RWPE2 (cell line): Measurements from ENCODE around the gene ATP6V1B1.

Experiments
- ATAC-seq: fragments of 200-7000 bp; cut with Tn5 transposase; 3 replicates; pipeline ENCODE4 v1.9.1; 2021; ENCODE audit warnings: low read depth
- DNase-seq: peaks from one replicate; pipeline ENCODE4 v3.0.0-alpha.2; 2020; ENCODE audit warnings: low spot score
- H3K27ac ChIP-seq: fragments of 450-650 bp; 2 replicates; pipeline ENCODE4 v1.5.1; 2017; ENCODE audit warnings: mild to moderate bottlenecking; ENCODE audit not compliant: poor library complexity, severe bottlenecking
- H3K27me3 ChIP-seq: fragments of 250-450 bp; sonication (Bioruptor Pico); 2 replicates; pipeline ENCODE4 v1.5.1; 2021; ENCODE audit warnings: mild to moderate bottlenecking, moderate library complexity; ENCODE audit not compliant: insufficient read depth, poor library complexity, severe bottlenecking
- H3K36me3 ChIP-seq: fragments of 250-450 bp; sonication (Bioruptor Pico); 2 replicates; pipeline ENCODE4 v1.5.1; 2020; ENCODE audit warnings: low read depth, mild to moderate bottlenecking, moderate library complexity
- H3K4me1 ChIP-seq: fragments of 250-450 bp; sonication (Bioruptor Pico); 2 replicates; pipeline ENCODE4 v1.5.1; 2021; ENCODE audit warnings: mild to moderate bottlenecking, moderate library complexity; ENCODE audit not compliant: insufficient read depth, poor library complexity, severe bottlenecking
- H3K4me3 ChIP-seq: fragments of 250-450 bp; sonication (Bioruptor Pico); 2 replicates; pipeline ENCODE4 v1.5.1; 2021; ENCODE audit warnings: mild to moderate bottlenecking, moderate library complexity; ENCODE audit not compliant: severe bottlenecking
- H3K9me3 ChIP-seq: fragments of 250-450 bp; sonication (Bioruptor Pico); 2 replicates; pipeline ENCODE4 v1.5.1; 2021; ENCODE audit warnings: mild to moderate bottlenecking, moderate library complexity; ENCODE audit not compliant: severe bottlenecking
- TF ChIP-seq, protein P1 (sequence below): fragments of 450-650 bp; IDR thresholded peaks from one replicate; pipeline ENCODE4 v1.5.1; 2017; ENCODE audit warnings: mild to moderate bottlenecking, moderate library complexity; ENCODE audit not compliant: poor library complexity, severe bottlenecking

The ATP6V1B1 gene

DNA sequence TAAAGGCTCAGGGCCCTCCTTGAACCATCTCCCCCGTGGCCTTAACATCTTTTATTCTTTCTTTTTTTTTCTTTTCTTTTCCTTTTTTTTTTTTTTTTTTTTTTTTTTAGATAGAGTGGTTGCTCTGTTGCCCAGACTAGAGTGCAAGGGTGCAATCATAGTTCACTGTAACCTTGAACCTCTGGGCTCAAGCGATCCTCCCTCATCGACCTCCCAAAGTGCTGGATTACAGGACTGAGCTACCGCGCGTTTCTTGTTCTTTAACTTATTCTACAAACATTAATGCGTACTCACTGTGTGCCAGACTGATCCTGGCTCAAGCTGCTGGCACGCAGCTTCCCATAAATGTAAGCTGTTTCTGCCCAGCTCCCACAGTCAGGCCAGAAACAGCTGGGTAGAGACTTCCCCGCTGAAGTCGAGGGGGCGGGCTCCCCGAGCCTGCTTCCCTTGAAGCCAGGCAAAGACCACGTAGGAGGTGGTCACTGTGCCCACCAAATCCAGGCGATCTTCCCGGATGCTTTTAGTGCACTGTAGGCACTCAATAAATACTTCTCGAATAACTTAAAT, 29.2 kb upstream of the ATP6V1B1 start:
- Histone ChIP-seq H3K9me3 (no peaks in the 10 kb centered on the region), H3K27ac (no peak overlapping the region), H3K4me3 (no peak overlapping the region), H3K27me3 (peaks cover 61% of the 10 kb centered on the region), H3K4me1 (no peaks in the 10 kb centered on the region), H3K36me3 (no peaks in the 10 kb centered on the region)
- TF ChIP-seq, protein P1, sequence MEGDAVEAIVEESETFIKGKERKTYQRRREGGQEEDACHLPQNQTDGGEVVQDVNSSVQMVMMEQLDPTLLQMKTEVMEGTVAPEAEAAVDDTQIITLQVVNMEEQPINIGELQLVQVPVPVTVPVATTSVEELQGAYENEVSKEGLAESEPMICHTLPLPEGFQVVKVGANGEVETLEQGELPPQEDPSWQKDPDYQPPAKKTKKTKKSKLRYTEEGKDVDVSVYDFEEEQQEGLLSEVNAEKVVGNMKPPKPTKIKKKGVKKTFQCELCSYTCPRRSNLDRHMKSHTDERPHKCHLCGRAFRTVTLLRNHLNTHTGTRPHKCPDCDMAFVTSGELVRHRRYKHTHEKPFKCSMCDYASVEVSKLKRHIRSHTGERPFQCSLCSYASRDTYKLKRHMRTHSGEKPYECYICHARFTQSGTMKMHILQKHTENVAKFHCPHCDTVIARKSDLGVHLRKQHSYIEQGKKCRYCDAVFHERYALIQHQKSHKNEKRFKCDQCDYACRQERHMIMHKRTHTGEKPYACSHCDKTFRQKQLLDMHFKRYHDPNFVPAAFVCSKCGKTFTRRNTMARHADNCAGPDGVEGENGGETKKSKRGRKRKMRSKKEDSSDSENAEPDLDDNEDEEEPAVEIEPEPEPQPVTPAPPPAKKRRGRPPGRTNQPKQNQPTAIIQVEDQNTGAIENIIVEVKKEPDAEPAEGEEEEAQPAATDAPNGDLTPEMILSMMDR: no peak
- ATAC-seq (no peak), DNase-seq (no peak)

DNA sequence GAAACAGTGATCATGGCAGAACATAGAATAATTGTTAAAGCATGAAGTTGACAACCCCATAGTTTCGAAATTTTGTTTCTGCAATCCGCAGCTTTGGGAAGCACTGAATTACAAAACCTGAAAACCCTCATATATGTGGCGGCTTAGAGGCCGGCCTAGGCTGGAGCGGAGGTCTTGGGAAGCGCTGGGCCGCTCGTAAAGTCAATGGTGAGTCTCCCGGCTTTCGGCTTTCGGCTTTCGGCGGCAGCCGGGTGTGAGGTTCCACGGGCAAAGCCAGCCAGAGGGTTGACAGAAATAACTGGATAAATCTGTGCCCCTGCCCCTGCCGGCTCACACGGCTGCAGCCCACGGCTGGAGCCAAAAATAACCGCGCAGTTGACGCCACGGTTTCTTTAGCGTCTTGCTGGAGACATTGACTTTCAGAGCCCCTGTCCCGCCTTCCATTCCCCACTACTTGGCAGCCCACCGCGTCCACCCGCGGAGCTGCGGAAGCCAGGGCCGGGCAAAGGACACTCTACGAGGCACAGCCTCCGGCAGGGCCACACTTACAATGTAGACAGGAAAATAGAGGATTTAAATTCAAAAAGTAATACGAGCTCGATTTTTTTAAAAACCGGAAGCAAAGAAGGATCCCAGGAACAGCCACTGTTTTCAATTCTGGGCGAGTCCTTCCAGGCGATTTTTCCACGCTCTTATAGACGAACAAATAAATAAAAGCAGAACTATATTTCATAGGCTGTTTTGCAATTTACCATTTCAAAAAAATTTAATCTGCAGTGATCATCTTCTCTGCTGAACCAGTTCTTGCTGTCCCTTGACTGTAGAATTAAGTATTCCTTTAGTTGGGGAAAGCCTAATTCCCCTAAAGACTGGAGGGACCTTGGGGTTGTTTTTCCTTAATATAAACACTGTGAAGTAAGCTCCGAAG, 28.3 kb upstream of the ATP6V1B1 start:
- Histone ChIP-seq H3K9me3 (no peaks in the 10 kb centered on the region), H3K27ac (no peak overlapping the region), H3K4me3 (no peak overlapping the region), H3K36me3 (no peaks in the 10 kb centered on the region), H3K4me1 (no peaks in the 10 kb centered on the region), H3K27me3 (peaks cover 52% of the 10 kb centered on the region)
- TF ChIP-seq, protein P1: no peak
- no peak for ATAC-seq
- no peak for DNase-seq

- H3K4me3 ChIP-seq: no peak overlapping the region
- TF ChIP-seq, protein P1: no peak
- ATAC-seq: no peak
These were observed 19.4 kb upstream of the ATP6V1B1 start for GRCh38 chr2:70916291-70916690.

DNA sequence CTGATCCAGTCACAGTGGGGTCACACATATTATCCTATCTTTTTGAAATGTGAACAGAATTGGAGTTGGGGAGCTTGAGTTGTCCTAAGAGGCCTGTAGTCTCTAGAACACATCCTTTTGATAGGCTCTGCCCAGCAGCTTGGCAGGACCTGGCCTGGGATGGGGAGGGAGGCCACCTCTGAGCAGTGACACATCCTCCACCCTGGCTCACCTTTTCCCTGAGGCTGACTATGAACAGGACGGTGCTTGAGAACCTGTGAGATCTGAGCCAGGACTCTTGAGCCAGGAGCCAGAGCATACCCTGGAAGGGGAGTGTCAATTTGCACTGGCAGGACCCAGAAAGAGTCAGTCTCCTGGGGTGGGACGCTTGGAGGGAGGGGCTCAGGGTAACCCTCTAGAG, 17.7 kb upstream of the ATP6V1B1 start:
- Histone ChIP-seq H3K9me3 (no peaks in the 10 kb centered on the region), H3K27ac (no peak overlapping the region), H3K27me3 (no peaks in the 10 kb centered on the region), H3K36me3 (no peaks in the 10 kb centered on the region), H3K4me1 (no peaks in the 10 kb centered on the region), H3K4me3 (no peak overlapping the region)
- ATAC-seq: no peak
- DNase-seq: no peak
- TF ChIP-seq, protein P1: no peak

More at GRCh38 chr2:70916291-70916690, 19.4 kb upstream of the ATP6V1B1 start:
- no peak overlapping the region for H3K27ac ChIP-seq
- H3K9me3 ChIP-seq: no peaks in the 10 kb centered on the region
- no peaks in the 10 kb centered on the region for H3K4me1 ChIP-seq
- H3K36me3 ChIP-seq: no peaks in the 10 kb centered on the region
- no peaks in the 10 kb centered on the region for H3K27me3 ChIP-seq
- no peak for DNase-seq
